Measurements from ENCODE around the gene CTH.
"Not testable (repeated sequence)": the region's sequence is repeated elsewhere in the genome, so short reads cannot be mapped to it uniquely, and the experiment has no call there.

- not testable (repeated sequence) for TF ChIP-seq CTCF, POLR2A (IDR thresholded peaks at IDR 0.05)
These were observed 50.0 kb downstream of the CTH start for GRCh38 chr1:70460740-70461713.
